Upper lobe of right lung (tissue), 1 donor: Measurements from ENCODE around the gene GRK5. TPM values are rescaled to one million over a fixed set of nuclear protein-coding genes. Genes with fewer than 3 reads are reported as not detected.

Experiments
- ATAC-seq: fragments of 200-7000 bp; cut with Tn5 transposase; one replicate; pipeline ENCODE4 v1.9.1; 2020; ENCODE audit warnings: mild to moderate bottlenecking, moderate library complexity
- DNase-seq: peaks from one replicate; pipeline ENCODE4 v3.0.0-alpha.2; 2020
- H3K27ac ChIP-seq: fragments of 200-600 bp; one replicate; pipeline ENCODE4 v1.8.0; 2022
- H3K27me3 ChIP-seq: fragments of 200-600 bp; one replicate; pipeline ENCODE4 v1.8.0; 2022; ENCODE audit warnings: mild to moderate bottlenecking
- H3K36me3 ChIP-seq: fragments of 200-600 bp; one replicate; pipeline ENCODE4 v1.8.0; 2022
- H3K4me1 ChIP-seq: fragments of 200-600 bp; one replicate; pipeline ENCODE4 v1.8.0; 2022
- H3K4me3 ChIP-seq: fragments of 200-600 bp; one replicate; pipeline ENCODE4 v1.8.0; 2022; ENCODE audit warnings: mild to moderate bottlenecking
- H3K9me3 ChIP-seq: fragments of 200-600 bp; one replicate; pipeline ENCODE4 v1.8.0; 2022
- intact Hi-C: fragments of 100-400 bp; cut with DNase I; formaldehyde crosslinking; loops from one replicate; pipeline ENCODE4 v1.11.0; 2022
- total RNA-seq: library from RNA; stranded (reverse); fragmentation: NEBNext Ultra II Directional; extraction: Animal tissue kit (Norgen Biotek cat#: 25700); gene quantifications from one replicate; pipeline ENCODE4 v1.2.1, GENCODE V29; 2021
- TF ChIP-seq, protein P1 (sequence below): fragments of 200-600 bp; IDR thresholded peaks from one replicate; pipeline ENCODE4 v1.8.0; 2022; ENCODE audit warnings: antibody characterized with exemption
- donor health status: DM: no; HTN: yes; CAD: no; lungs with severe emphysema.

The GRK5 gene
- total RNA-seq, 1 donor from 2014 or later: 83.5 TPM

DNA sequence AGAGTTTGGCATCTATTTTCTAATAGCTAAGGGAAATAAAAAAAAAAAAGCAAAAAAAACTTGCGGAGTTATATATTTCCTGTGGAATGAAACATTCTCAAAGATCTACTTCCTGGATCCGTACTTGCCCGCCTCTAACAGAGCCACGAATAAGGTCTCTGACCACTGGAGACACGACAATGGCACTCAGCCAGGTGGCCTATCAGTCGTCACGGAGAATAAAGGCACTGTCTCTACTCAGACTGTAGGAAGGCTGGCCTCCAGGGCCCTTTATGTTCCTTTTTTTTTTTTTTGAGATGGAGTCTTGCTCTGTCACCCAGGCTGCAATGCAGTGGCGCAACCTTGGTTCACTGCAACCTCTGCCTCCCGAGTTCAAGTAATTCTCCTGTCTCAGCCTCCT lies 276.5 kb downstream of the GRK5 start:
- intact Hi-C loops: no loop called here
- Histone ChIP-seq H3K27me3 (no peaks in the 10 kb centered on the region), H3K9me3 (no peaks in the 10 kb centered on the region), H3K4me3 (no peak overlapping the region), H3K36me3 (no peaks in the 10 kb centered on the region), H3K4me1 (no peaks in the 10 kb centered on the region), H3K27ac (no peak overlapping the region)
- TF ChIP-seq, protein P1, sequence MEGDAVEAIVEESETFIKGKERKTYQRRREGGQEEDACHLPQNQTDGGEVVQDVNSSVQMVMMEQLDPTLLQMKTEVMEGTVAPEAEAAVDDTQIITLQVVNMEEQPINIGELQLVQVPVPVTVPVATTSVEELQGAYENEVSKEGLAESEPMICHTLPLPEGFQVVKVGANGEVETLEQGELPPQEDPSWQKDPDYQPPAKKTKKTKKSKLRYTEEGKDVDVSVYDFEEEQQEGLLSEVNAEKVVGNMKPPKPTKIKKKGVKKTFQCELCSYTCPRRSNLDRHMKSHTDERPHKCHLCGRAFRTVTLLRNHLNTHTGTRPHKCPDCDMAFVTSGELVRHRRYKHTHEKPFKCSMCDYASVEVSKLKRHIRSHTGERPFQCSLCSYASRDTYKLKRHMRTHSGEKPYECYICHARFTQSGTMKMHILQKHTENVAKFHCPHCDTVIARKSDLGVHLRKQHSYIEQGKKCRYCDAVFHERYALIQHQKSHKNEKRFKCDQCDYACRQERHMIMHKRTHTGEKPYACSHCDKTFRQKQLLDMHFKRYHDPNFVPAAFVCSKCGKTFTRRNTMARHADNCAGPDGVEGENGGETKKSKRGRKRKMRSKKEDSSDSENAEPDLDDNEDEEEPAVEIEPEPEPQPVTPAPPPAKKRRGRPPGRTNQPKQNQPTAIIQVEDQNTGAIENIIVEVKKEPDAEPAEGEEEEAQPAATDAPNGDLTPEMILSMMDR: no peak
- ATAC-seq: no peak
- no peak for DNase-seq

DNA sequence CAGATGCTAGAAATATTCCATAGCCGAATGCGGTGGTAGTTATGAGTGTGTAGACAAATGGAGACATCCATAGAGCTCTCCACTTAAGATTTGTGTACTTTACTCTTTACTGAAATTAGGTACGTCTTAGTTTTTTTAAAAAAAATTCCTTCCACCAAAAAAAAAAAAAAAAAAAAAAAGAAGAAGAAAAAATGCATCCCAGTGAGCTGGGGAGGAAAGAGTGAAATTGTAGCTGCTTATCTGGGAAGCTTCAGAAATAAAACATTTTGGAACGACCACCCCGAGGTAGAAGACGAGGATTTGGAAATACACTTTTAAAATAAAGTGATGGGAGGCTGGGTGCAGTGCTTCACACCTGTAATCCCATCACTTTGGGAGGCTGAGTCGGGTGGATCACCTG lies 281.3 kb downstream of the GRK5 start:
- Histone ChIP-seq H3K4me3 (no peak overlapping the region), H3K9me3 (no peaks in the 10 kb centered on the region), H3K27me3 (no peaks in the 10 kb centered on the region), H3K27ac (no peak overlapping the region), H3K36me3 (no peaks in the 10 kb centered on the region), H3K4me1 (peaks cover 8% of the 10 kb centered on the region)
- DNase-seq (no peak), ATAC-seq (no peak)
- TF ChIP-seq, protein P1: no peak
- intact Hi-C loops: no loop called here

DNA sequence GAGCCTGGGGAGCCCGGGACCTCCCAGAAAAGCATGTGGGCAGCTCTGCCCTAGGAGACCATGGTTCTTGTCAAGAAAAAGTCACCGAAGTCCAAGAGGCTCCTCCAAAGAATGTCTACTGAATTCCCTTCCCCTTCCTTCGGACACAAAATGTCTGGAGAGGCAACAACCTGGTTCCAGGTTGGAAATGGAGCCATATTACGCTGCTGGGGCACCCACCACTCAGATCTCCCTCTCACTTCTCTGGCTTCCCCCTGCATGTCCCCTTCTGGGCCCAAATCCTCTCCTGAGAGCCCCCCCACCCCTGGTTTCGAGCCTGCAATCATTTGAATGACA lies 282.6 kb downstream of the GRK5 start:
- TF ChIP-seq, protein P1: no peak
- ATAC-seq (no peak), DNase-seq (no peak)
- no peak overlapping the region for H3K4me3 ChIP-seq
- peaks cover 14% of the 10 kb centered on the region for H3K4me1 ChIP-seq
- no peaks in the 10 kb centered on the region for H3K36me3 ChIP-seq
- no peak overlapping the region for H3K27ac ChIP-seq
- no peaks in the 10 kb centered on the region for H3K27me3 ChIP-seq
- no peaks in the 10 kb centered on the region for H3K9me3 ChIP-seq
- intact Hi-C loops: no loop called here

DNA sequence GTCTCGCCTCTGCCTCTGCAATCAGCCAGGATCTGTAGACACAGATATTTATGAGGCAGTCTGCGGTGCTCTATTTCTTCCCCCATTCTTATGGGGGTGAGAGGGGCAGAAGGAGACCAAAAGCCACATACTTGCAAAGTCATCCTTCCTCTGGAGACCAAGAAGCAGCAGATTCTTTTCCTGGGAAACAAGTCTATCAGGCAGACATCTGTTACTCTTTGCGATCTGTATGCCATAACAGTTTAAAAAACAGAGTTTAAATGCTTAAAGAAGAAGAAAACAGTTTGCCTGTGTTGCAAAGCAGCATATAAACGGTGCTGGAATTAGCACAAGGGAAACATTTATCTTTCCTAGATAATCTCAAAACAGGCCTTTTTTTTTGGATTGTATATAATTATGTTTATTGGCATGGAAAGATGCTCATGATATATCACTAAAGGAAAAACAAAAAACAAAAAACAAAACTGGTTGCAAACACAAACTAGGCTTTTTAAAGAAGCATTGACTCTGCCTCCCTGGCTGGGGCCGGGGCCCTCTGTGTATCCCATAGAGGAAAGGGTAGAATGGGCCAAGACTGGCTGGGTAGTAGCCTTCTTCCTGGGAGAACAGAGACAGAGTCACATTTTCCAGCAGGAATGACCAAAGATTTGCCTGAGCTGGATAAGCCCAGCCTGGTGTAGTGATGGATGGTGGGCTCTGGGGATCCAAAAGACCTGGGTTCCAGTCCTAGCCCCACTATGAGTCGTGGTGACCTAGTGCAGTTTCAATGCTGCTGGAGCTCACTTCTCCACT lies 284.8 kb downstream of the GRK5 start:
- no peaks in the 10 kb centered on the region for H3K9me3 ChIP-seq
- TF ChIP-seq, protein P1: no peak
- no peak for ATAC-seq
- H3K4me3 ChIP-seq: no peak overlapping the region
- no peaks in the 10 kb centered on the region for H3K36me3 ChIP-seq
- H3K4me1 ChIP-seq: peaks cover 14% of the 10 kb centered on the region
- no peak for DNase-seq
- intact Hi-C loops: no loop called here
- no peaks in the 10 kb centered on the region for H3K27me3 ChIP-seq
- no peak overlapping the region for H3K27ac ChIP-seq

DNA sequence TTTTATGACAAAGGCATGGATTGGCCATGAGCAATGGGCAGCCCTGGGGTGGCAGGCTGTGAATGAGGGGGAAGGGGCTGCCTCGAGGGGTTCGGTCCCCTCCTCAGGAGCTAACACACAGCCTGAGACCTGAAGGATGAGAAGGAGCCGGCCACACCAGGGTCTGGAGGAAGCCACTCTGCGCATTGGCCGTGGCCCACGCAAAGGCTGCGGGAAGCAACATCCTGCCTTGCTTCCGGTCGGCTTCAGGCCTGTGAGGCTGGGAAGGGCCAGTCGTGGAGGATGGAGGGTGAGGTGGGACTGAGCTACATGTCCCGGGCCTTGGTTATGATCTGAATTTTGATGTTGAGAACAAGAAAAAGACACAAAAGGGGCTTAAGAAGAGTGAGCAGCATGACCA lies 285.8 kb downstream of the GRK5 start:
- no peak for DNase-seq

More for the DNA sequence above, 285.8 kb downstream of the GRK5 start:
- no peak for ATAC-seq
- TF ChIP-seq, protein P1: no peak
- Histone ChIP-seq H3K9me3 (no peaks in the 10 kb centered on the region), H3K27me3 (no peaks in the 10 kb centered on the region), H3K4me3 (no peak overlapping the region), H3K4me1 (peaks cover 14% of the 10 kb centered on the region), H3K27ac (no peak overlapping the region), H3K36me3 (no peaks in the 10 kb centered on the region)
- intact Hi-C loops: no loop called here
